HG03558 (cell line): ENCODE data around the gene GPR89A.
"Not testable (repeated sequence)": the region's sequence is repeated elsewhere in the genome, so short reads cannot be mapped to it uniquely, and the experiment has no call there.

ENCODE experiments used
- ATAC-seq: cut with Tn5 transposase; IDR thresholded peaks from one replicate; pipeline ENCODE4 v1.9.1; 2021; ENCODE audit warnings: moderate number of reproducible peaks; ENCODE audit not compliant: unreplicated experiment; ENCODE audit errors: extremely low read depth

Gene GPR89A

GRCh38 chr1:145607833-145608733 lies at the start of gene GPR89A:
Gene GPR89A, plus strand, starts transcription at chr1:145607988. Its CDS starts 146 bp downstream, at chr1:145608134.
- ATAC-seq: peak; percentile 86

GRCh38 chr1:145586820-145587219 lies 21.0 kb upstream of the GPR89A start:
- ATAC-seq: not testable (repeated sequence)

GRCh38 chr1:145590806-145591205 lies 17.0 kb upstream of the GPR89A start:
- ATAC-seq: not testable (repeated sequence)

- not testable (repeated sequence) for ATAC-seq
Observed at GRCh38 chr1:145592347-145592746, 15.4 kb upstream of the GPR89A start.

GRCh38 chr1:145595421-145595820 lies 12.4 kb upstream of the GPR89A start:
- not testable (repeated sequence) for ATAC-seq

- ATAC-seq: not testable (repeated sequence)
Observed at GRCh38 chr1:145596236-145596635, 11.6 kb upstream of the GPR89A start.

DNA sequence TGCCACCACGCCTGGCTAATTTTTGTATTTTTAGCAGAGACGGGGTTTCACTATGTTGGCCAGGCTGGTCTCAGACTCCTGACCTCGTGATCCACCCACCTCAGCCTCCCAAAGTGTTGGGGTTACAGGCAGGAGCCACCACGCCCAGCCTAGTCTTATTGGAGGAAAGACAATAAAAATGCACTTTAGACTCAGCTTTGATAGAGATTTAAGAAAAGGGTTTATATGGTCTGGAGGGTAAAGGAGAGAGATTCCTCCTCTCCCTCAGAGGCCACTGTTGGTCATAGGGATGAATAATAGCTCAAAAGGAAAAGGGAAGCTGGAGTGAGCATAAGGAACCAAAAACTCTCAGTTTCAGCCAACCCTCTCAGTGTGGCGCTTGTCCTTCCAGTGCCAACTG lies 8.4 kb upstream of the GPR89A start:
- ATAC-seq: not testable (repeated sequence)

DNA sequence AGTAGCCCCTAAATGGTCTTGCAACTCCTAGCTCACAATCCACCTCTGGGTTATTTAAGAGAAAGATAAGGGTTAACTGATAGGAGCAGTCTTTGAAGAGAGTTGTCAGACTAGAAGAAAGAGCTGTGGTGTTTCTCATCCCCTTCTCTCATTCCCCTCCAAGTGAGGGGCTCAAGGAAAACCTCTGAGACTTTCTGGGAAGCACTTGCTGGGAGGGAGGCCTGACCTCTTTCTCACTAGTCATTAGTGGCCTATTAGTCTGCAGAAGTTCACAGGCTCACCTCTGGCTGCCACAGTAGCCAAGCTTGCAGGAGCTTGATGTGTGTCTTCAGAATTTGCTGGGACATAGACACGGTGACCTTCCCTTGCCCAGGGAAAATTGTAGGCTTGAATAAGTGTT lies 6.2 kb upstream of the GPR89A start:
- ATAC-seq: no peak

GRCh38 chr1:145606840-145607239 lies 948 bp upstream of the GPR89A start:
- not testable (repeated sequence) for ATAC-seq

DNA sequence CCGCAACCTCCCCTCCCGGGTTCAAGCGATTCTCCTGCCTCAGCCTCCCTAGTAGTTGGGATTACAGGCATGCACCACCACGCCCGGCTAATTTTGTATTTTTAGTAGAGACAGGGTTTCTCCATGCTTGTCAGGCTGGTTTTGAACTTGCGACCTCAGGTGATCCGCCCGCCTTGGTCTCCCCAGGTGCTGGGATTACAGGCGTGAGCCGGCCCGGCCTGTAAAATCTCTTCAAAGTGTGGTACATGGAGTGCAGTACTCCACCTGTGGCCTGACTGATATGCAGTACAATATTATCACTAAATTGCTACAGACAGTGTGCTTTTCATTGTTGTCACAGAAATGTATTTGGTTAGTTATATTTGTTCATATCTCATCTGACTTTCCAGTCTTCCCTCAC lies 499 bp upstream of the GPR89A start:
- not testable (repeated sequence) for ATAC-seq

DNA sequence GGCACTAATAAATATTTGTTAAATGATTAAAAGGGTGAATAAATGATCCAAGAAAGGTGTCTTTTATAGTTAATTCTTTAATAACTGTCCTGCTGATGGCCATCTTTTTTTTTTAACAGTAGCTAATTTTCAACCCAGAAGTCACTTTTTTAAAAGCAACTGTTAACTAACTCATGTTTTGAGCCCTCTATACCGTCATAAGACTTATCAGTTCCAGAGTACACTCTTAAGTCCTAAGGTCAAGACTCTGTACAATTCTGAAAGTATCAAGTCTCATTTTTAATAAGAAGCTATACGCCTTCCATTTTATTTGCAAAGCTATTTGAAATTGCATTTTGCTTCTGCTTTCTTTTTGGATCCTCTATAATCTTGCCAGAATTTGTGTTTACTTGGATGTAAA lies 3.0 kb downstream of the GPR89A start:
- ATAC-seq: not testable (repeated sequence)

DNA sequence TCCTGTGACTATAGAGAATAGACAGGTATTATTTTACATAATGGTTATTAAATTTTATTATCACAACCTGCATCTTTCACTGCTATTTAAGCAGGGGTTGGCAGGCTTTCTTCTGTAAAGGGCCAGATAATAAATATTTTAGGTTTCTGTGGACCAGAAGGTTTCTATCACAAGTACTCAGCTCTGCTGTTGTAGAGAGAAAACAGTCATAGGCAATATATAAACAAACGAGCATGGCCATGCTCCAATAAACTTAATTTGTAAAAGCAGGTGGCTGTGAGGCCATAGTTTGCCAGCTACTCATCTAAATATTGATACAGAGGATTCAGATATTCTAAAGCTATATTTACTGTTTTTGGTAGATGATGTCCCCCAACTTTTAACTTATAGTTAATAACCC lies 12.3 kb downstream of the GPR89A start:
- not testable (repeated sequence) for ATAC-seq

DNA sequence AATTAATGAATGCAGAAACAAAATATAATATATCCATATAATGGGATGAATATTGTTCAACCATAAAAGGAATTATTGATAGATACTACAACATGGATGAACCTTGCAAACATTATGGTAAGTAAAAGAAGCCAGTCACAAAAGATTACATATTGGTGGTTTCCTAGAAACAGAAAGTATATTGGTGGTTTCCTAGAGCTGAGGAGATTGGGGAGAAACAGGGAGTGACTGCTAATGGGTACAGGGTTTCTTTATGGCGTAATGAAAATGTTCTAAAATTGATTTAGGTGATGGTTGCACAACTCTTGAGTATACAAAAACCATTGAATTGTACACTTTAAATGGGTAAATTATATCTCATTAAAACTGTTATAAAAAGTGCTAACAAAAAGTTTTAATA lies 14.4 kb downstream of the GPR89A start:
- not testable (repeated sequence) for ATAC-seq

DNA sequence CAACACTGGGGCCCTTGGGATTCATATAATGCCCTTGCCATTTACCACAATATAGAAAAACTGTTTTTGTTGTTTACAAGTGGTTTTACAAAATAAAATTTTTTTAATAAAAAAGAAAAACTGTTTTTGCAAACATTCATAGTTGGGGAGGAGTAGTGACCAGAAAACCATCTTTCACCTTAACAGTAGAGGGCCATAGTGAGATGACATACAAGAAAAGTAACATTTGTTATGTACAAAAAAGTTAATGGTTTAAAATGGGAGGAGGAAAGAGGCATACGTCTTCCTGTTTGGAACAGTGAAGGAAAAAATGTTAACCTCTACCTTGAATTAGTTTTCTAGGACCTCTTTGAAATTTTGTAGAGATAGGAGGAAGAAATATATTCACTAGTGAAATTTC lies 28.4 kb downstream of the GPR89A start:
- ATAC-seq: not testable (repeated sequence)

DNA sequence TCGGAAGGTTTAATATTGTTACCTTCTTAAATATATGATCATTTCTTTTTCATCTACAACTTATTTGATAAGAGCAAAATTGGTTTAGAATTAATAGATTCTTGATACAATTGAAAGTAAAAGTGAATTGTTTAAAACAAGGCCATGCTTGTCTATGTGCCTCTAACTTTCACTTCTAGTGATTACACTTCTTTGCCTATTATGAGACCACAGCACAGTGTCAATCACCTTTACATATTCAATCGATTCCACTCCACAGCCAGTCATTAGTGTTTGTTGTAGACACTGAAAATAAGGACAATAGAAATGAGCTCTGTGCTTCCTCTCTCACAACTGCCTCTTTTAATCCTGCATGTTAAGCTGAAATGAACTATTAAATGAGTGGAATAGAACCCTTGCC lies 34.1 kb downstream of the GPR89A start:
- ATAC-seq: not testable (repeated sequence)

GRCh38 chr1:145643990-145644389 lies 36.2 kb downstream of the GPR89A start:
- ATAC-seq: not testable (repeated sequence)

DNA sequence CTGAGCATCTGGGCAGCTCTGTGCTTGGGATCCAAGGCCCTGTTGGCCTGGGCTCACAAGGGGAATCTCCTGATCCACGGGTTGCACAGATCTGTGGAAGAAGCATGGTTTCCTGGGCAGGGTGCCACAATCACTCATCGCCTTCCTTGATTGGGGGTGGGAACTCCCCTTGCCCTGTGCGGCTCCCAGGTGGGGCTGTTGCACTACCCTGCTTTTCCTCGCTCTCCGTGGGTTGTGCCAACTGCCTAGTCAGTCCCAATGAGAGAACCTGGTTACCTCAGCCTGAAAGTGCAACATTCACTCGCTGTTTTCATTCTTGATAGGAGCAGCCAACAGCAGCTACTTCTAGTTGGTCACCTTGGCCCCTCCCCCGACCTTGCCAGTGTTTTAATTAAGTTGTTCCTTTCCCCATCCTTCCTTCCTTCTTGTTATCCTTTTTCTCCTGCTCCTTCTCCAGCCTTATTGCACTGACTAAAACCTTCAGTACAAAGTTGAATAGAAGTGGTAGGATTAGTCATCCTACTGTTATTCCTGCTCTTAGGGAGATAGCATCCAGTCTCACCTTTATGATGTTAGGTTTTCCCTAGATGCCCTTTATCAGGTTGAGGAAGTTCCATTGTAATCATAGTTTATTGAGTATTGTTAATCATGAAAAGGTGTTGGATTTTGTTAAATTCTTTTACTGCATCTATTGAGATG lies 48.6 kb downstream of the GPR89A start:
- ATAC-seq: not testable (repeated sequence)

DNA sequence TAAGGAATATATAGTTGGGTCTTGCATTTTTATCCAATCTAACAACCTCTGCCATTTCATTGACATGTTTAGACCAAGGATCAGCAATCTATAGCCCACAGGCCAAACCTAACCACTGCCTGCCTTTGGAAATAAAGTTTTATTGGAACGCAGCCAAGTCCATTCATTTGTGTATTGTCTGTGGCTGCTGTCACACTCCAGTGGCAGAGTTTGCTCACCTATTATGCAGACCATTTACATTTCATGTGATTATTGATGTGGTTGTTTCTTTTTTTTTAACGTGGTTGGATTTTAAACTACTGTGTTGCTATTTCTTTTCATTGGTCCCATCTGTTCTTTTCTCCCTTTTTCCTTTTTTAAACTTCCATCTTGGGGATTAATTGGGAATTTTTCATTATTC lies 54.7 kb downstream of the GPR89A start:
- ATAC-seq: not testable (repeated sequence)

DNA sequence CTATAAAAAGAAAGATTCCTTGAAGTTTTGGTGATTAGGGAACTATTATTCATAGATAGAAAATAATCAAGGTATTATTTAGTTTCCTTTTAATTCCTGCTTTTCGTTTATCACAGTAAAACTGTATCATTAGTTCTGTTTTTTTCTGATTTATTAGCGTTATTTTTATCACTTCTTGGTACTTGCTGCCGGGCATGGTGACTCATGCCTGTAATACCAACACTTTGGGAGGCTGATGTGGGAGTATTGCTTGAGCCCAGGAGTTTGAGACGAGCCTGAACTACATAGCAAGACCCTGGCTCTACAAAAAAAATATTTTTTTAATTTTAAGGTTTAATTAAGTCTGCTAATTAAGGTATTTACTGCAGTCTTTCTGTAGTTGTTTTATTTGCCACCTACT lies 57.2 kb downstream of the GPR89A start:
- ATAC-seq: not testable (repeated sequence)

DNA sequence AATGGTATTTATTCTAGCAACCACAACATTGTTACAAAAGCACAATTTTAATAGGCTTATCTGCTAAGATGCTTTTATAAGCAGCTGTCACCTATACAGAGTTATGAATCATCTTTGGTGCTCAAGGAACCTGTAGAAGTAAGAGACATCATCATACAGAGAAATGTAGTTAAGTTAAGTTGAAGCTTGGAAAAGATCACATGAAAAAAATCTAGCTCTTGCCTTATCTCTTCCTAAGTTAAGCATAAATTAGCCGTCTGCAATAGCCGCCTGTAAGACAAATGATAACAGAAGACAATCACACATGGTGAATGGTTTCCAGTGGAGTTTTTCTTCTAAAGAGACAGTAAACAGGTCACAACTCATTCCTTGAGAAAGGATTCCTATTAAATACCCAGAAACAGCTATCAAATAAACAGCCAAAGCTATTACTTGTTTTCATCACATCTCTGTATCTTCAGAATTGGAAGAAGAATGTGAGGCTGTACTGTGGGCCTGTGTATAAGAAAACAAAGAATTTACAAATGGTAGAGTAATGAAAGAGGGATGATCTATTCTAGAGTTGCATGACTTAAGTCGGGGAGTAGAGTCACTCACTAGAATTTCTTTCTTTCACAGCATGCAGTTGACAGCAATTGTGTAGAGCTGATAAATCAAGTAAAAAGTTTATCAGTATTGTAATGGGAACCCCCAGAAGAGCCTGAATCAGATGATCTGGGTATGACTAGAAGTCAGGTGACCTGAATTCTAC lies 63.4 kb downstream of the GPR89A start:
- not testable (repeated sequence) for ATAC-seq
